Keratinocyte (primary cell): Measurements from ENCODE around the gene CD3D. TPM values are rescaled to one million over a fixed set of nuclear protein-coding genes. Genes with fewer than 3 reads are reported as not detected.

Experiments used
- DNase-seq: peaks from one replicate; pipeline ENCODE4 v3.0.0-alpha.2; 2011; ENCODE audit warnings: low read depth, missing footprints, low spot score
- FAIRE-seq: peaks from 2 replicates; lab custom pipeline; 2011; peaks lifted over from hg19 to GRCh38; lab: Jason Lieb, UNC
- H2AFZ ChIP-seq: 2 replicates; pipeline ENCODE4 v1.6.0; 2012; ENCODE audit warnings: low read length, control low read depth, inconsistent platforms; ENCODE audit not compliant: control insufficient read depth
- H3K27ac ChIP-seq: 2 replicates; pipeline ENCODE4 v1.5.1; 2011; ENCODE audit warnings: low read length; ENCODE audit not compliant: control insufficient read depth, insufficient read depth
- H3K27me3 ChIP-seq: 3 replicates; pipeline ENCODE4 v1.6.0; 2011; ENCODE audit warnings: low read length; ENCODE audit not compliant: control insufficient read depth, insufficient read depth; ENCODE audit errors: extremely low read depth
- H3K36me3 ChIP-seq, 2 experiments: 2 replicates in 1 of 2; 3 replicates in 1 of 2; pipeline ENCODE4 v1.5.1; 2011; ENCODE audit warnings: low read length in 2 of 2, mild to moderate bottlenecking in 1 of 2; ENCODE audit not compliant: control insufficient read depth in 2 of 2, insufficient read depth in 2 of 2; ENCODE audit errors: extremely low read depth in 1 of 2
- H3K4me1 ChIP-seq: 3 replicates; pipeline ENCODE4 v1.5.1; 2011; ENCODE audit warnings: low read length; ENCODE audit not compliant: control insufficient read depth, insufficient read depth; ENCODE audit errors: extremely low read depth
- H3K4me2 ChIP-seq: 3 replicates; pipeline ENCODE4 v1.6.0; 2011; ENCODE audit warnings: low read depth, low read length; ENCODE audit not compliant: control insufficient read depth, insufficient read depth; ENCODE audit errors: extremely low read depth
- H3K4me3 ChIP-seq, 3 experiments: fragments of 200-600 bp in 1 of 3; sonication (generic) in 1 of 3; 2 replicates in 2 of 3; 3 replicates in 1 of 3; pipeline ENCODE4 v1.5.1; 2011 to 2016; ENCODE audit warnings: low read length in 3 of 3, mild to moderate bottlenecking in 3 of 3, control low read depth in 2 of 3, inconsistent platforms in 1 of 3, low read depth in 1 of 3, mixed read lengths in 1 of 3, mixed run types in 1 of 3, moderate library complexity in 1 of 3; ENCODE audit not compliant: control insufficient read depth in 2 of 3, insufficient read depth in 2 of 3; ENCODE audit errors: extremely low read depth in 1 of 3
- H3K79me2 ChIP-seq: 2 replicates; pipeline ENCODE4 v1.6.0; 2012; ENCODE audit warnings: low read length; ENCODE audit not compliant: control insufficient read depth, insufficient read depth
- H3K9ac ChIP-seq: 3 replicates; pipeline ENCODE4 v1.6.0; 2011; ENCODE audit warnings: low read length; ENCODE audit not compliant: control insufficient read depth, insufficient read depth; ENCODE audit errors: extremely low read depth
- H3K9me1 ChIP-seq: 3 replicates; pipeline ENCODE4 v1.6.0; 2011; ENCODE audit warnings: low read length; ENCODE audit not compliant: control insufficient read depth, insufficient read depth; ENCODE audit errors: extremely low read depth
- H3K9me3 ChIP-seq: 2 replicates; pipeline ENCODE4 v1.5.1; 2012; ENCODE audit warnings: low read depth, low read length; ENCODE audit not compliant: control insufficient read depth
- H4K20me1 ChIP-seq: 3 replicates; pipeline ENCODE4 v1.6.0; 2011; ENCODE audit warnings: low read length; ENCODE audit not compliant: control insufficient read depth, insufficient read depth; ENCODE audit errors: extremely low read depth
- CTCF ChIP-seq, 3 experiments: IDR thresholded peaks in 1 of 3; conservative IDR thresholded peaks in 1 of 3; optimal IDR thresholded peaks in 1 of 3; 2 replicates in 2 of 3; 3 replicates in 1 of 3; pipeline versions ENCODE3 to v1.5.1; 2011; ENCODE audit warnings: low read length in 3 of 3, mild to moderate bottlenecking in 3 of 3, moderate library complexity in 2 of 3, control low read depth in 1 of 3, inconsistent platforms in 1 of 3; ENCODE audit not compliant: insufficient read depth in 2 of 3; ENCODE audit errors: extremely low read depth in 1 of 3
- EZH2 ChIP-seq: IDR thresholded peaks from one replicate; pipeline ENCODE4 v1.6.1; 2012; ENCODE audit warnings: inconsistent platforms, mild to moderate bottlenecking, low read length, moderate library complexity
- dilution Hi-C: fragments of 300-500 bp; cut with MboI; formaldehyde crosslinking; loops from one replicate; pipeline ENCODE4 v1.7.0; 2020; ENCODE audit warnings: low sequenced_read_pairs; ENCODE audit not compliant: extremely low pct_ligation_motif_present
- polyA plus RNA-seq, 5 experiments: library from polyadenylated mRNA; depleted of rRNA in 3 of 5; stranded (reverse) in 3 of 5; stranded (forward) in 1 of 5; unstranded in 1 of 5; fragments of >200 nt; gene quantifications; 1 replicate in 1 of 5; 2 replicates in 3 of 5; 3 replicates in 1 of 5; pipeline versions ENCODE4 v1.2.1 to v1.2.3, GENCODE V29; 2011 to 2012; ENCODE audit warnings: missing spikeins in 2 of 5, low read depth in 1 of 5, low replicate concordance in 1 of 5

The CD3D gene
- polyA plus RNA-seq, 1 donor (not counting 4 experiments of a cell fraction or from before 2014, with no cell fraction given) = not detected

GRCh38 chr11:118353084-118353710 lies 10.7 kb upstream of the CD3D start:
- no peak overlapping the region for H3K4me2 ChIP-seq
- FAIRE-seq (no peak), DNase-seq (no peak)
- dilution Hi-C loops = no loop called here
- no peaks in the 10 kb centered on the region for H3K9me3 ChIP-seq
- TF ChIP-seq CTCF (optimal IDR thresholded peaks at IDR 0.05 in 1 of 3, IDR thresholded peaks at IDR 0.05 in 1 of 3, conservative IDR thresholded peaks at IDR 0.05 in 1 of 3; ENCODE audit: extremely low read depth in 1 of 3, insufficient read depth in 2 of 3, low read length in 3 of 3) (peak in 2 of 3 experiments; percentile 23 to 27), EZH2 (no peak)
- no peak overlapping the region for H3K27ac ChIP-seq
- H4K20me1 ChIP-seq = no peaks in the 10 kb centered on the region
- H3K4me3 ChIP-seq = no peak overlapping the region
- no peaks in the 10 kb centered on the region for H3K9me1 ChIP-seq
- no peaks in the 10 kb centered on the region for H3K36me3 ChIP-seq
- H3K4me1 ChIP-seq = no peaks in the 10 kb centered on the region
- H3K79me2 ChIP-seq = no peaks in the 10 kb centered on the region
- H3K9ac ChIP-seq = no peak overlapping the region
- H2AFZ ChIP-seq = no peak overlapping the region
- H3K27me3 ChIP-seq = peaks cover 14% of the 10 kb centered on the region

DNA sequence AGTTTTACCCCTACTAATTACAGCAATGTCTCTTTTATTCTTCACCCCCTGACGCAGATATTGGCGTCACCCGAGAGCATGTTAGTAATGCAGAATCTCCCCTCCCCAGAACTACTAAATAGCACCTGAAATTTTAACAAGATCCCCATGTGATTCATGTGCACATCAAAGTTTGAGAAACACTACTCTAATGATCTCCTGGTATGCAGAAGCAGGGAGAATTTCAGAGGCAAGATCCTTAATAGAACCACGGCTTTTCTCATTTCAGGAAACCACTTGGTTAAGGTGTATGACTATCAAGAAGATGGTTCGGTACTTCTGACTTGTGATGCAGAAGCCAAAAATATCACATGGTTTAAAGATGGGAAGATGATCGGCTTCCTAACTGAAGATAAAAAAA lies 7.0 kb upstream of the CD3D start:
- TF ChIP-seq EZH2 (no peak), CTCF (optimal IDR thresholded peaks at IDR 0.05 in 1 of 3, IDR thresholded peaks at IDR 0.05 in 1 of 3, conservative IDR thresholded peaks at IDR 0.05 in 1 of 3; ENCODE audit: extremely low read depth in 1 of 3, insufficient read depth in 2 of 3, low read length in 3 of 3) (no peak)
- DNase-seq (no peak), FAIRE-seq (no peak)
- Histone ChIP-seq H2AFZ (no peak overlapping the region), H3K27me3 (peaks cover 20% of the 10 kb centered on the region), H3K4me3 (no peak overlapping the region), H3K4me2 (no peak overlapping the region), H3K36me3 (no peaks in the 10 kb centered on the region), H3K9me1 (no peaks in the 10 kb centered on the region), H3K9ac (no peak overlapping the region), H3K27ac (no peak overlapping the region), H4K20me1 (no peaks in the 10 kb centered on the region), H3K4me1 (no peaks in the 10 kb centered on the region), H3K9me3 (no peaks in the 10 kb centered on the region), H3K79me2 (no peaks in the 10 kb centered on the region)
- dilution Hi-C loops = no loop called here
